H9 (cell line): ENCODE measurements around the gene BCCIP. TPM values are rescaled to one million over a fixed set of nuclear protein-coding genes. Genes with fewer than 3 reads are reported as not detected.

ENCODE experiments used
- DNase-seq: peaks from one replicate; pipeline ENCODE4 v3.0.0-alpha.2; 2017
- H2AFZ ChIP-seq: one replicate; pipeline ENCODE4 v1.6.1; 2013; ENCODE audit warnings: mild to moderate bottlenecking, low read length, control low read depth, moderate library complexity
- H2AK5ac ChIP-seq: 2 replicates; pipeline ENCODE4 v1.6.1; 2013; ENCODE audit warnings: low read length, control low read depth, mixed read lengths; ENCODE audit not compliant: insufficient read length
- H2BK120ac ChIP-seq: one replicate; pipeline ENCODE4 v1.6.1; 2013; ENCODE audit warnings: low read depth, mild to moderate bottlenecking, low read length, control low read depth, inconsistent platforms; ENCODE audit not compliant: poor library complexity, severe bottlenecking
- H2BK12ac ChIP-seq: 2 replicates; pipeline ENCODE4 v1.6.1; 2013; ENCODE audit warnings: low read length, control low read depth, mixed read lengths, low read depth; ENCODE audit not compliant: insufficient read length
- H2BK15ac ChIP-seq: 2 replicates; pipeline ENCODE4 v1.6.1; 2013; ENCODE audit warnings: low read depth, low read length, control low read depth
- H2BK20ac ChIP-seq: one replicate; pipeline ENCODE4 v1.6.1; 2013; ENCODE audit warnings: low read depth, mild to moderate bottlenecking, low read length, control low read depth, inconsistent platforms; ENCODE audit not compliant: poor library complexity, severe bottlenecking
- H2BK5ac ChIP-seq: 2 replicates; pipeline ENCODE4 v1.6.1; 2013; ENCODE audit warnings: low read length, control low read depth, mixed read lengths; ENCODE audit not compliant: insufficient read length
- H3K14ac ChIP-seq: 2 replicates; pipeline ENCODE4 v1.6.1; 2013; ENCODE audit warnings: low read length, control low read depth; ENCODE audit not compliant: insufficient read depth
- H3K18ac ChIP-seq: 2 replicates; pipeline ENCODE4 v1.6.1; 2013; ENCODE audit warnings: low read depth, mild to moderate bottlenecking, mixed read lengths, low read length, control low read depth; ENCODE audit not compliant: insufficient read length
- H3K23ac ChIP-seq: 2 replicates; pipeline ENCODE4 v1.6.1; 2013; ENCODE audit warnings: low read length, control low read depth, mixed read lengths, low read depth; ENCODE audit not compliant: insufficient read length
- H3K23me2 ChIP-seq: 2 replicates; pipeline ENCODE4 v1.6.1; 2013; ENCODE audit warnings: low read depth, mild to moderate bottlenecking, mixed read lengths, low read length, control low read depth; ENCODE audit not compliant: insufficient read length, poor library complexity, severe bottlenecking
- H3K27ac ChIP-seq: 2 replicates; pipeline ENCODE4 v1.5.1; 2013; ENCODE audit warnings: low read length, control low read depth, mixed read lengths, low read depth; ENCODE audit not compliant: insufficient read length
- H3K27me3 ChIP-seq: 2 replicates; pipeline ENCODE4 v1.6.1; 2013; ENCODE audit warnings: low read length, control low read depth, inconsistent platforms; ENCODE audit not compliant: insufficient read depth
- H3K4ac ChIP-seq: 2 replicates; pipeline ENCODE4 v1.6.1; 2013; ENCODE audit warnings: low read depth, mild to moderate bottlenecking, control low read depth, inconsistent platforms, low read length, moderate library complexity
- H3K4me1 ChIP-seq: 2 replicates; pipeline ENCODE4 v1.6.1; 2013; ENCODE audit warnings: low read length, control low read depth, inconsistent platforms; ENCODE audit not compliant: insufficient read depth
- H3K4me2 ChIP-seq: 2 replicates; pipeline ENCODE4 v1.6.1; 2013; ENCODE audit warnings: low read length, control low read depth, mixed read lengths; ENCODE audit not compliant: insufficient read length, insufficient read depth
- H3K56ac ChIP-seq: 2 replicates; pipeline ENCODE4 v1.6.1; 2013; ENCODE audit warnings: low read depth, mild to moderate bottlenecking, mixed read lengths, low read length, control low read depth; ENCODE audit not compliant: insufficient read length
- H3K79me1 ChIP-seq: 2 replicates; pipeline ENCODE4 v1.6.1; 2013; ENCODE audit warnings: low read depth, mild to moderate bottlenecking, moderate library complexity, low read length, control low read depth, inconsistent platforms; ENCODE audit not compliant: insufficient read depth, poor library complexity, severe bottlenecking
- H3K79me2 ChIP-seq: 2 replicates; pipeline ENCODE4 v1.6.1; 2013; ENCODE audit warnings: low read length, control low read depth, inconsistent platforms; ENCODE audit not compliant: insufficient read depth
- H3K9ac ChIP-seq: 2 replicates; pipeline ENCODE4 v1.6.1; 2013; ENCODE audit warnings: low read length, control low read depth, mixed read lengths; ENCODE audit not compliant: insufficient read length; ENCODE audit errors: extremely low read depth
- H3K9me3 ChIP-seq: one replicate; pipeline ENCODE4 v1.6.1; 2013; ENCODE audit warnings: low read depth, low read length, inconsistent platforms; ENCODE audit not compliant: control insufficient read depth
- H3T11ph ChIP-seq: one replicate; pipeline ENCODE4 v1.6.1; 2013; ENCODE audit warnings: mild to moderate bottlenecking, low read length, control low read depth, inconsistent platforms
- H4K20me1 ChIP-seq: one replicate; pipeline ENCODE4 v1.6.1; 2013; ENCODE audit not compliant: control insufficient read depth, insufficient read length, insufficient read depth
- H4K5ac ChIP-seq: 2 replicates; pipeline ENCODE4 v1.6.1; 2013; ENCODE audit warnings: low read depth, mild to moderate bottlenecking, mixed read lengths, low read length, control low read depth; ENCODE audit not compliant: insufficient read length
- H4K8ac ChIP-seq: replicated peaks from 2 replicates; pipeline ENCODE4 v1.6.1; 2013; ENCODE audit warnings: low read length, control low read depth, mixed read lengths, low read depth; ENCODE audit not compliant: insufficient read length
- H4K91ac ChIP-seq: 2 replicates; pipeline ENCODE4 v1.6.1; 2013; ENCODE audit warnings: low read depth, mild to moderate bottlenecking, moderate library complexity, mixed read lengths, low read length, control low read depth; ENCODE audit not compliant: insufficient read length
- H3K27ac Mint-ChIP-seq, 3 experiments: 2 replicates in 2 of 3; 3 replicates in 1 of 3; pipeline ENCODE4 v1.8.0; 2020 to 2021; ENCODE audit warnings: mixed read lengths in 3 of 3, mild to moderate bottlenecking in 1 of 3, moderate library complexity in 1 of 3
- H3K27me3 Mint-ChIP-seq: 2 replicates; pipeline ENCODE4 v1.8.0; 2021; ENCODE audit warnings: low read depth, mild to moderate bottlenecking, moderate library complexity, mixed read lengths
- H3K36me3 Mint-ChIP-seq, 3 experiments: 2 replicates in 2 of 3; 3 replicates in 1 of 3; pipeline ENCODE4 v1.8.0; 2020 to 2021; ENCODE audit warnings: low read depth in 3 of 3, mixed read lengths in 3 of 3; ENCODE audit not compliant: insufficient read depth in 1 of 3
- H3K4me1 Mint-ChIP-seq, 2 experiments: 2 replicates each; pipeline ENCODE4 v1.8.0; 2020; ENCODE audit warnings: mixed read lengths in 2 of 2
- H3K4me3 Mint-ChIP-seq, 2 experiments: 2 replicates in 1 of 2; 3 replicates in 1 of 2; pipeline ENCODE4 v1.8.0; 2020 to 2021; ENCODE audit warnings: mild to moderate bottlenecking in 2 of 2, mixed read lengths in 2 of 2, moderate library complexity in 1 of 2
- H3K9me3 Mint-ChIP-seq, 2 experiments: 2 replicates in 1 of 2; 3 replicates in 1 of 2; pipeline ENCODE4 v1.8.0; 2020; ENCODE audit warnings: mild to moderate bottlenecking in 2 of 2, mixed read lengths in 2 of 2, moderate library complexity in 1 of 2
- WGBS: extraction: QIAGEN DNeasy Blood & Tissue Kit; methylation state at CpG from one replicate; pipeline ENCODE4 v1.1.7; 2013; ENCODE audit warnings: missing lambda C conversion rate, low lambda C conversion rate, mixed read lengths; ENCODE audit not compliant: insufficient read length; ENCODE audit errors: extremely low coverage; 5-methylcytosine and 5-hydroxymethylcytosine counted together
- total RNA-seq: library from RNA; stranded (reverse); gene quantifications from 2 replicates; pipeline ENCODE4 v1.2.1, GENCODE V29; 2021
- TF ChIP-seq, protein P1 (sequence below): fragments of 200-600 bp; sonication (generic); conservative IDR thresholded peaks from 3 replicates; pipeline ENCODE4 v1.8.0; 2021; ENCODE audit warnings: antibody characterized with exemption, mild to moderate bottlenecking

The BCCIP gene
- total RNA-seq, 1 experiment from 2014 or later = 119 TPM

DNA sequence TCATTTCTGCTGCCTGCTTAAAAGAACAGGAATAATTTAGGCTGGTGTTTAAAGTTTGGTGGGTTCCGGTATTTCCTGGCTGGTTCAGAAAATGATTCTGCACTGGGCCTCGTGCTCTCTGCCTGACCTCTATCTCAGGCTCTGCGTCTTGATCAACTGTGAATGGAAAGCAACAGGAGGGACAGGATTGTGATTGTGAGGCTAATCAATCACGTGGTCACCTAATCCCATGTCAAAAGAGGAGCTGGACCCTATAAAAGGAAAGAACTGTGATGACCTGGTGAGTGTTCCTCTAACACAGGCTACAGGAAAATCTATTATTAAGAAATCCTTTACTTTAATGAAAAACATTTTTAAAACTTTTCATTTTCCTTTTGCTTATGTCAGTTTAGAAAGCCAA is 57.8 kb downstream of the BCCIP start, which contains the start of gene DHX32:
DHX32 (minus strand) TSS at position 101 of the 400 bp plus-strand sequence. CDS start 468 bp downstream, outside the sequence.
- no peaks in the 10 kb centered on the region for H4K20me1 ChIP-seq
- WGBS = no CpG with 5 or more reads among the region's 4 CpGs
- H2AK5ac ChIP-seq = no peak within 1 kb of the TSS
- peaks cover 9 to 15% of the 10 kb centered on the region in 2 experiments for H3K9me3 Mint-ChIP-seq
- no peak within 1 kb of the TSS for H3T11ph ChIP-seq
- no peak within 1 kb of the TSS for H3K14ac ChIP-seq
- peaks cover 10% of the 10 kb centered on the region for H3K27me3 Mint-ChIP-seq
- H4K5ac ChIP-seq = no peak within 1 kb of the TSS
- no peak within 1 kb of the TSS for H4K91ac ChIP-seq
- H3K4me2 ChIP-seq = peak within 1 kb of the TSS; percentile 30
- H2BK5ac ChIP-seq = no peak within 1 kb of the TSS
- peak; percentile 79 for DNase-seq
- no peak within 1 kb of the TSS for H2BK120ac ChIP-seq
- H3K27me3 ChIP-seq = no peaks in the 10 kb centered on the region
- no peak within 1 kb of the TSS for H3K27ac ChIP-seq
- H2BK15ac ChIP-seq = no peak within 1 kb of the TSS
- H3K4ac ChIP-seq = no peak within 1 kb of the TSS
- no peaks in the 10 kb centered on the region for H3K79me2 ChIP-seq
- H3K23ac ChIP-seq = no peak within 1 kb of the TSS
- H2BK12ac ChIP-seq = peak within 1 kb of the TSS; percentile 4
- H3K27ac Mint-ChIP-seq = peak within 1 kb of the TSS; percentile 79 to 92 (median 83)
- no peak within 1 kb of the TSS for H3K9ac ChIP-seq
- H3K4me3 Mint-ChIP-seq = peak within 1 kb of the TSS; percentile 46 to 67
- H3K36me3 Mint-ChIP-seq = peaks cover 28 to 34% (median 30%) of the 10 kb centered on the region in 3 experiments
- no peaks in the 10 kb centered on the region for H3K79me1 ChIP-seq
- no peak within 1 kb of the TSS for H2BK20ac ChIP-seq
- H3K23me2 ChIP-seq = peaks cover 2% of the 10 kb centered on the region
- H3K4me1 Mint-ChIP-seq = peaks cover 27 to 28% of the 10 kb centered on the region in 2 experiments
- TF ChIP-seq, protein P1, sequence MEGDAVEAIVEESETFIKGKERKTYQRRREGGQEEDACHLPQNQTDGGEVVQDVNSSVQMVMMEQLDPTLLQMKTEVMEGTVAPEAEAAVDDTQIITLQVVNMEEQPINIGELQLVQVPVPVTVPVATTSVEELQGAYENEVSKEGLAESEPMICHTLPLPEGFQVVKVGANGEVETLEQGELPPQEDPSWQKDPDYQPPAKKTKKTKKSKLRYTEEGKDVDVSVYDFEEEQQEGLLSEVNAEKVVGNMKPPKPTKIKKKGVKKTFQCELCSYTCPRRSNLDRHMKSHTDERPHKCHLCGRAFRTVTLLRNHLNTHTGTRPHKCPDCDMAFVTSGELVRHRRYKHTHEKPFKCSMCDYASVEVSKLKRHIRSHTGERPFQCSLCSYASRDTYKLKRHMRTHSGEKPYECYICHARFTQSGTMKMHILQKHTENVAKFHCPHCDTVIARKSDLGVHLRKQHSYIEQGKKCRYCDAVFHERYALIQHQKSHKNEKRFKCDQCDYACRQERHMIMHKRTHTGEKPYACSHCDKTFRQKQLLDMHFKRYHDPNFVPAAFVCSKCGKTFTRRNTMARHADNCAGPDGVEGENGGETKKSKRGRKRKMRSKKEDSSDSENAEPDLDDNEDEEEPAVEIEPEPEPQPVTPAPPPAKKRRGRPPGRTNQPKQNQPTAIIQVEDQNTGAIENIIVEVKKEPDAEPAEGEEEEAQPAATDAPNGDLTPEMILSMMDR = no peak
- H3K4me1 ChIP-seq = peaks cover 7% of the 10 kb centered on the region
- peaks cover 5% of the 10 kb centered on the region for H3K9me3 ChIP-seq
- peak within 1 kb of the TSS; percentile 34 for H3K18ac ChIP-seq
- no peak within 1 kb of the TSS for H3K56ac ChIP-seq
- H2AFZ ChIP-seq = no peak within 1 kb of the TSS
- no peak within 1 kb of the TSS for H4K8ac ChIP-seq
